Adrenal gland (tissue), 5 donors: ENCODE results near the gene DYSF.

Experiments used
- POLR2A ChIP-seq, 2 donors: fragments of 450-650 bp; IDR thresholded peaks; one replicate each; pipeline ENCODE4 v1.6.1; 2017; ENCODE audit warnings: antibody characterized with exemption in 2 of 2, mild to moderate bottlenecking in 2 of 2, moderate library complexity in 1 of 2
- TF ChIP-seq, protein P1 (sequence below), 6 experiments: fragments of 450-650 bp in 4 of 6; fragments of 200-600 bp in 2 of 6; sonication (generic) in 1 of 6; IDR thresholded peaks; 1 replicate in 5 of 6; 2 replicates in 1 of 6; pipeline versions ENCODE4 v1.5.1 to v1.8.0; 2016 to 2021; ENCODE audit warnings: antibody characterized with exemption in 6 of 6, mild to moderate bottlenecking in 2 of 6, moderate library complexity in 1 of 6
- donor health status: DM: no; HTN: no; CAD: no.

DNA sequence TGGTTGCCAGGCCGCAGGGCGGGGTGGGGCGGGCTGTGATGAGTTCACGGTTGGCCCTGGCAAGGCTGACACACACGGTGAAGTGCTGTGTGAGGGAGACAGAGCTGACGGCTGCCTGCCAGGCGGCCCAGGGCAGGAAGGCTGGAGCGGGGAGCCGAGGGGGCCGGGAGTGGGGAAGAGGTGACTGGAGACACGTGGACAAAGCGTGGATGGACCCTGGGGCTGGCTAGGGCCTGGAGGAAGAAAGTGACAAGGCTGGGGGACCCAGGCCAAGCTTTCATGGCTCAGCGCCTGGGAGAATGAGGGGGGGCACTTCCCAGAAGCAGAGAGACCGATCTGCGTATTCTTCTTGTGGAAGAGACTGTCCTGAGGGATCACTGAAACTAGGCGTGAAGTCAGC lies 123.2 kb downstream of the DYSF start:
- TF ChIP-seq POLR2A (IDR thresholded peaks at IDR 0.05), result no peak
- TF ChIP-seq, protein P1, sequence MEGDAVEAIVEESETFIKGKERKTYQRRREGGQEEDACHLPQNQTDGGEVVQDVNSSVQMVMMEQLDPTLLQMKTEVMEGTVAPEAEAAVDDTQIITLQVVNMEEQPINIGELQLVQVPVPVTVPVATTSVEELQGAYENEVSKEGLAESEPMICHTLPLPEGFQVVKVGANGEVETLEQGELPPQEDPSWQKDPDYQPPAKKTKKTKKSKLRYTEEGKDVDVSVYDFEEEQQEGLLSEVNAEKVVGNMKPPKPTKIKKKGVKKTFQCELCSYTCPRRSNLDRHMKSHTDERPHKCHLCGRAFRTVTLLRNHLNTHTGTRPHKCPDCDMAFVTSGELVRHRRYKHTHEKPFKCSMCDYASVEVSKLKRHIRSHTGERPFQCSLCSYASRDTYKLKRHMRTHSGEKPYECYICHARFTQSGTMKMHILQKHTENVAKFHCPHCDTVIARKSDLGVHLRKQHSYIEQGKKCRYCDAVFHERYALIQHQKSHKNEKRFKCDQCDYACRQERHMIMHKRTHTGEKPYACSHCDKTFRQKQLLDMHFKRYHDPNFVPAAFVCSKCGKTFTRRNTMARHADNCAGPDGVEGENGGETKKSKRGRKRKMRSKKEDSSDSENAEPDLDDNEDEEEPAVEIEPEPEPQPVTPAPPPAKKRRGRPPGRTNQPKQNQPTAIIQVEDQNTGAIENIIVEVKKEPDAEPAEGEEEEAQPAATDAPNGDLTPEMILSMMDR (IDR thresholded peaks at IDR 0.05), result no peak
